Duodenal mucosa (tissue), 2 donors: Measurements from ENCODE around the gene HSPA9.

ENCODE experiments used
- H3K27ac ChIP-seq: one replicate; pipeline ENCODE4 v1.7.0; 2013; ENCODE audit warnings: low read depth, low read length
- H3K27me3 ChIP-seq, 2 donors: one replicate each; pipeline ENCODE4 v1.7.0; 2013; ENCODE audit warnings: low read length in 2 of 2, control low read depth in 1 of 2; ENCODE audit not compliant: insufficient read depth in 2 of 2, control insufficient read depth in 1 of 2
- H3K36me3 ChIP-seq, 2 donors: one replicate each; pipeline ENCODE4 v1.7.0; 2013; ENCODE audit warnings: low read length in 2 of 2, control low read depth in 1 of 2; ENCODE audit not compliant: insufficient read depth in 2 of 2, control insufficient read depth in 1 of 2
- H3K4me1 ChIP-seq, 2 donors: one replicate each; pipeline ENCODE4 v1.7.0; 2013; ENCODE audit warnings: low read length in 2 of 2, control low read depth in 1 of 2; ENCODE audit not compliant: insufficient read depth in 2 of 2, control insufficient read depth in 1 of 2
- H3K4me3 ChIP-seq, 2 donors: one replicate each; pipeline ENCODE4 v1.7.0; 2013; ENCODE audit warnings: low read length in 2 of 2, low read depth in 1 of 2
- H3K9ac ChIP-seq, 2 donors: one replicate each; pipeline ENCODE4 v1.7.0; 2013; ENCODE audit warnings: low read length in 2 of 2, low read depth in 1 of 2
- H3K9me3 ChIP-seq, 2 donors: one replicate each; pipeline ENCODE4 v1.7.0; 2013; ENCODE audit warnings: low read length in 2 of 2, control low read depth in 1 of 2; ENCODE audit not compliant: control insufficient read depth in 1 of 2

HSPA9 gene

GRCh38 chr5:138574744-138575193, 432 bp downstream of the HSPA9 start:
- Histone ChIP-seq H3K4me3 (peak overlapping the region; percentile 93 to 94), H3K36me3 (peaks cover 14 to 39% of the 10 kb centered on the region in 2 donors), H3K9me3 (no peaks in the 10 kb centered on the region), H3K27ac (peak overlapping the region; percentile 99), H3K27me3 (no peaks in the 10 kb centered on the region), H3K4me1 (peaks cover 11 to 16% of the 10 kb centered on the region in 2 donors), H3K9ac (peak overlapping the region; percentile 97)

- Histone ChIP-seq H3K9me3 (no peaks in the 10 kb centered on the region), H3K9ac (peak overlapping the region; percentile 97), H3K4me1 (peaks cover 11 to 14% of the 10 kb centered on the region in 2 donors), H3K36me3 (peaks cover 14 to 45% of the 10 kb centered on the region in 2 donors), H3K27me3 (no peaks in the 10 kb centered on the region), H3K4me3 (peak overlapping the region; percentile 93 to 94), H3K27ac (no peak overlapping the region)
Measured at GRCh38 chr5:138573949-138574670, 1.1 kb downstream of the HSPA9 start.

- Histone ChIP-seq H3K9ac (no peak overlapping the region), H3K36me3 (peaks cover 21 to 54% of the 10 kb centered on the region in 2 donors), H3K9me3 (no peaks in the 10 kb centered on the region), H3K4me3 (no peak overlapping the region), H3K27ac (no peak overlapping the region), H3K27me3 (no peaks in the 10 kb centered on the region), H3K4me1 (peaks cover 11 to 14% of the 10 kb centered on the region in 2 donors)
Measured at GRCh38 chr5:138573223-138573622, 2.0 kb downstream of the HSPA9 start.

- no peaks in the 10 kb centered on the region for H3K9me3 ChIP-seq
- H3K36me3 ChIP-seq = peaks cover 27 to 78% of the 10 kb centered on the region in 2 donors
- no peak overlapping the region for H3K4me3 ChIP-seq
- no peak overlapping the region for H3K9ac ChIP-seq
- H3K4me1 ChIP-seq = peaks cover 11 to 15% of the 10 kb centered on the region in 2 donors
- H3K27ac ChIP-seq = no peak overlapping the region
- no peaks in the 10 kb centered on the region for H3K27me3 ChIP-seq
Measured at GRCh38 chr5:138570871-138571270, 4.3 kb downstream of the HSPA9 start.

GRCh38 chr5:138569782-138570181, 5.4 kb downstream of the HSPA9 start:
- Histone ChIP-seq H3K27me3 (no peaks in the 10 kb centered on the region), H3K9me3 (no peaks in the 10 kb centered on the region), H3K36me3 (peaks cover 27 to 88% of the 10 kb centered on the region in 2 donors), H3K4me1 (peaks cover 11 to 16% of the 10 kb centered on the region in 2 donors), H3K4me3 (no peak overlapping the region), H3K27ac (no peak overlapping the region), H3K9ac (no peak overlapping the region)

GRCh38 chr5:138568061-138568824, 7.0 kb downstream of the HSPA9 start:
- no peak overlapping the region for H3K4me3 ChIP-seq
- H3K27ac ChIP-seq = no peak overlapping the region
- H3K36me3 ChIP-seq = peaks cover 27 to 97% of the 10 kb centered on the region in 2 donors
- H3K4me1 ChIP-seq = peaks cover 0 to 3% of the 10 kb centered on the region in 2 donors
- no peak overlapping the region for H3K9ac ChIP-seq
- no peaks in the 10 kb centered on the region for H3K27me3 ChIP-seq
- H3K9me3 ChIP-seq = no peaks in the 10 kb centered on the region

GRCh38 chr5:138566792-138567191, 8.4 kb downstream of the HSPA9 start:
- no peak overlapping the region for H3K9ac ChIP-seq
- H3K9me3 ChIP-seq = no peaks in the 10 kb centered on the region
- H3K4me3 ChIP-seq = no peak overlapping the region
- peaks cover 0 to 2% of the 10 kb centered on the region in 2 donors for H3K4me1 ChIP-seq
- H3K36me3 ChIP-seq = peaks cover 26 to 92% of the 10 kb centered on the region in 2 donors
- no peak overlapping the region for H3K27ac ChIP-seq
- no peaks in the 10 kb centered on the region for H3K27me3 ChIP-seq

- Histone ChIP-seq H3K27me3 (no peaks in the 10 kb centered on the region), H3K4me1 (peaks cover 0 to 2% of the 10 kb centered on the region in 2 donors), H3K9ac (no peak overlapping the region), H3K27ac (no peak overlapping the region), H3K4me3 (no peak overlapping the region), H3K36me3 (peaks cover 26 to 91% of the 10 kb centered on the region in 2 donors), H3K9me3 (no peaks in the 10 kb centered on the region)
Measured at GRCh38 chr5:138565100-138565821, 9.9 kb downstream of the HSPA9 start.

GRCh38 chr5:138564242-138564641, 11.0 kb downstream of the HSPA9 start:
- peaks cover 0 to 2% of the 10 kb centered on the region in 2 donors for H3K4me1 ChIP-seq
- no peak overlapping the region for H3K4me3 ChIP-seq
- no peaks in the 10 kb centered on the region for H3K27me3 ChIP-seq
- no peak overlapping the region for H3K9ac ChIP-seq
- H3K27ac ChIP-seq = no peak overlapping the region
- H3K36me3 ChIP-seq = peaks cover 32 to 91% of the 10 kb centered on the region in 2 donors
- no peaks in the 10 kb centered on the region for H3K9me3 ChIP-seq
